Glomerular visceral epithelial cell (primary cell): ENCODE measurements around the gene SEZ6L.

ENCODE experiments used
- DNase-seq: peaks from one replicate; pipeline ENCODE4 v3.0.0-alpha.2; 2016; ENCODE audit errors: extremely low spot score

The SEZ6L gene

DNA sequence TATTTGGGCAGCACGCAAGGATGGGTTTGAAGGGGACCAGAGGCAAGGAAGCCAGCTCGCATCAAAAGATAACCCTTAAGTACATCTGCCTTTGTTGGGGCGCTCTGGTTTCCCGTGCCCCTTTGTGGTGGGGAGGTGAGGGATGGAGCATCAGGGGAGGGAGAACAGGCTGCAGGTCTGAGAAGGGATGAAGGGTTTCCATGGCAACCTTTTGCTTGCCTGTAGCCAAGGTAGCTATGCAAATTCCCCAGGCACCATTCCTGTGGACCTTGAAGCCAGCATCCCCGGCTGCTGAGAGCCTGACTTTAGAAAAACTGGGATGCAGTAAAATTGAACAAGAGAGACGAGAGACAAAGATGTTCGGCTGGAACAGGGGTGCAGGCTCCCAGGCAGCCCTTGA, 75.7 kb downstream of the SEZ6L start:
- no peak for DNase-seq

DNA sequence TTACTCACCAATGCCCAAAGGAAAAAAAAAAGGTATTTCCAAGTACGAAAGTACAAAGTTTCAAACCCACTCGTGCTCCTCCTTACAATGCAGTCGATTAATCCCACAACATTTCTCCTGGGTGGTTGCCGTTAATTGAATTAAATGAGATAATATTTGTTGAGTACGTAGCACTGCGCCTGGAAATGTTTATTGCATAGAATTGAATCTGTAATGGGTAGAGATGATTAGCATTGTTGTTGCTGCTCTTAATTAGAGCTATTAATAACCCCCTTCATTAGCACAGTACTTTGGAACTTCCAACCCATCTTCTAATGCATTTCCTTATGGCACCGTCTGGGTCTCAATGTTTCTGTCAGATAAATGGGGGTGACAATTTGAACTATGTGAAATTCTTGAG, 77.3 kb downstream of the SEZ6L start:
- DNase-seq, result no peak

DNA sequence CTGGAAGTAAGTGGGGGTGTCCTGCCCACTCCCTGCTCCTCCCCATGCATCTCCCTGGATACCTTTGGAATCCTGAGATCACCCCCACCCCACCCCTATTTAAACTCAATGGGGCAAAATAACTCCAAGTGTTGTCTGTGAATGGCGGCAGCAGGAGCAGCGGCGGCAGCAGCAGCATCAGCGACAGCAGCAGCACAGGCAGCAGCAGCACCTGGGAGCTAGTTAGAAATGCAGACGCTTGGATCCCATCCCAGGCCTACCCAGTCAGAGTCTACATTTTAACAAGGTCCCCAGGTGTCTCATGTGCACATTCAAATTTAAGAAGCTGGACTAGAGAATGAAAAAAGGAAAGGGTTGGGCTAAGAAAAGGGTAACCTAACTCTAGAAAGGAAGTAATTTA, 82.6 kb downstream of the SEZ6L start:
- DNase-seq, result no peak

DNA sequence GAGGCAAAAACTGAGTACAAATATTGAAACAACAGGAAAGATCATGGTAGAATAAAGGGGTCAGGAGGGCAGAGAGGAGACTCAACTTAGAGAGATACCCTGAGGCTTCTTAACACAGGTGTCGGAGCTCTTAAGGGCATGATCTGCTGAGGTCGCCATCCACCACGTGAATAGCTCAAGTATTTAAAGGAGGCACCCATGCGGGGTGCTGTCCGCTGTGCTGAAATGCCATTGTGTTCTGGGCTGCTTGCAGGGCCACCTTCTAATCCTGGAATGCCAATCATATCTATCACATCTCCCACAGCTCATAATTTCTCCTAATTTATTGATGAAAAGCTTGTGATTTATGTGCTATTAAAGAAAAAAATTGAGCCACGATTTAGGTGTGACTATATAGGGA, 90.2 kb downstream of the SEZ6L start:
- DNase-seq, result peak; percentile 1

DNA sequence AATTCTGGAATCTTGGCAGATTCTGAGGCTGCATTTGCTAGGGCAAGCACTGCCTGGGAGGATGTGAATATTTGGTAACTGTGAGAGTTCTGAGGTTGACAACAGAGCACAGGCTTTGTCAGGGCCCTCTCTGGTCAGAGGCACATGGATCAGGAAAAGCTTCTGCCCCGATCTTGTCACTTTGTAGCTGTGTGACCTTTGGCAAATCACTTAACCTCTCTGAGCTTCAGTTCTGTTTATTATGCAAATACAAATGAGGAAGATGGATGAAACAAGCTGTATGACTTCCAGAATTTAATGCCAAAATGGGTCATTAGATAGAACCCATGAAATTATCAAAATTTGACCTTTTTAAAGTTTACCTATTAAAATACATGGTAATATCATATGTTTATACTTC, 94.9 kb downstream of the SEZ6L start:
- no peak for DNase-seq

DNA sequence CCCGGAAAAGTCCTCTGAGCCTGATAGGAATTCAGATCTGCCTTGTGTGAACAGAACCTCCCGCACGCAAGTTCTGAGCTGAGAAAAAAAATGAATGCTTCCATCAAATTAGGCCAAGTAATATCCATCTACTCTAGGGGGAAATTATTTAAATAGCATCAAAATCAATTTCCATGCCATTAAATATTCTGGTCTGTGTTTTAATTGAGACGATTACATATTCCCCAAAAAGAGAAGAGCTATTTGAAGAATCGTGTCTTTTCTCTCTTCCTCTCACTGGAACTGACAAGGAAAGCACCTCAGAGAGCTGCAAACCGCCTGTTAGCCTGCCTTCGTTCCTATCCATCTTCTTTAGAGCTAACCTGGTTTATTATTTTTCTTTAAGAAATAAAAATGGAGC, 96.0 kb downstream of the SEZ6L start:
- no peak for DNase-seq

DNA sequence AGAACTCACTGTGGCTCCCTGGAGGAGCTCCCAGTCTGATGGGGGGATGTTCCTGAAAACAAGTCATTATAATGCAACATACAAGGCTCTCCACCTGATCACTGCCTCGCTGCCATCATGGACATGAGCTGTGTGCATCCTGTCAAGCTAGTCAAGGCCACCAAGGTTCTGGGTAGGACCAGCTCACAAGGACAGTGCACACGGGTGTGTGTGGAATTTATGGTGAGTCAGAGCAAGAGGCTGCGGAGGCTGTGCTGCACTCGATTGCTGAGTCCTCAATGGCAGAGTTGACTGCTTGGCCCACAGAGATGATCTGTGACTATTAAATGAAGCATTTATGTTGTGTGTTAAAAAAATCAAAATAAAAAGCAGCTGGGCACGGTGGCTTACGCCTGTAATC, 96.6 kb downstream of the SEZ6L start:
- no peak for DNase-seq

DNA sequence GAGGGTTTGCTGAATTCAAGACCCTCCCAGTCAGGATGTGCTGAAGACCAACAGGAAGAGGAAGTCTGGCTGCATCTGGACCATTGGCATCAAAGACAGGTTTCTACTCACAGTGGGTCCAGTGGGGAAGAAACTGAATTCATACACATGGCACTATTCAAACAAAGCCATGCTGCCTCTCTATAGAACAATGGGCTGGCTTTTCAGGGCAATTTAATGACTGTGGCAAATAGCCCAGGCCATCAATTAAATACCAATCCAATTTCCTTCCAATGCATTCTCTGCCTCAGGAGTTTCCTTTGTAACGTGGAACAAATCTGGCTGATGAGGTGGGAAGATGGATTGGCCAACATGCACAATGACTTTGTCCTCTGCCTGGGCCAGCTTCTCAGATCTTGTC, 98.6 kb downstream of the SEZ6L start:
- no peak for DNase-seq

DNA sequence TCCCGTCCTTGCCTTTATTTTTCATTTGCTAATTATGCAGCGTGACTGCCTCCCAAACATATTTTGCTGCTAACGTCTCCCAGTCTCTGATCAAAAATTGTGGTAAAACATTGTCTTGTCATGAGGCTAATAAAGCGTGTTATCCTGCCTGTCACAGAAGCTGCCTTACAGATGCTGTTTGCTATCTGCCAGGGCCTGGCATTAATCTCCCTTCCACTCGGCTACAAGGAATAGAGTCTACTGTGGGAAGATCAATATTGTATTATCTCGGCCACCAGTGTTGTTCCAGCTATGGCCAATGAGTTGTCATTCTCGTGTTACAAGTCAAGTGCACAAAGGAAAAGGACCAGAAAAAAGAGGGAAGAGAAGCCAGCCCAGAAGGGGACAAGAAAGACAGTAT, 100.3 kb downstream of the SEZ6L start:
- DNase-seq, result no peak

DNA sequence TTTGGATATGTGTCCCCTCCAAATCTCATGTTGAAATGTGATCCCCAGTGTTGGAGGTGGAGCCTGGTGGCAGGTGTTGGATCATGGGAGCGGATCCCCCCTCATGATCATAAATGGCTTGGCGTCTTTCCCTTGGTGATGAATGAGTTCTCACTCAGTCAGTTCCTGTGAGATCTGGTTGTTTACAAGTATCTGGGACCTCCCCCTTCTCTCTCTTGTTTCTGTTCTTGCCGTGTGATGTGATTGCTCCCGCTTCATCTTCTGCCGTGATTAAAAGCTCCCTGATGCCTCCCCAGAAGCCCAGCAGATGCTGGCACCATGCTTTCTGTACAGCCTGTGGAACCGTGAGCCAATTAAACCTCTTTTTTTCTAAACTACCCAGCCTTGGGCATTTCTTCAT, 102.2 kb downstream of the SEZ6L start:
- DNase-seq, result no peak

DNA sequence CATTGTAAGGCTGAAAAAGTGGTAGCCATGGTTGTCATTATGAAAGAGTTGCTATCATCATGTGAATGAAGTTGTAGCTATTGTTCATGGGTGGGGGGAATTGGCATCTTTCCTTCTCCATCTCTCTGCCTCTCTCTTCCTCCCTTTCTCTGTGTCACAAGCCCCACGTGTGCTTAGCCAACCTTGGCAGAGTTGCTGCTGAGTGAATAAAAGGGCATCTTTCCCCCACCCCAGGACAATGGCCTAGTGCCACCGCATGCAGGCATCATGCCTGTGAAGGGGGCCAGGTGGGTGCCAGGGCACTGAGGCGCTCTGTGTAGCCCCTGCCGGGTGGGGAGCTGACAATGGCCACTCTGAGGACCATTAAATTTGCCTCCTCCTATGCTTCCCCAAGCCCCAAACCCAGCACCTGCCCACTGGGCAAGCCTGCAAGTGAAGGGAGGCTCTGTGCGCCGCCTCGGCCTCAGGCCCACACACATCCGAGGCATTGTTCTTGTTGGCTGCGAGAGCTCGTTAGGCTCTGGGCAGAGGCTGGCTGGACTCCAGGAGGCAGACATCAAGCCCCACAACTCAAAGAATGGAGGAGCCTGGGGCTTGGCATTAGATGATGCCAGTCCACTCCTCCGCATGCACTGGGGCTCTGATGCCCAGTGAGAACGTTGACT, 103.9 kb downstream of the SEZ6L start:
- no peak for DNase-seq

DNA sequence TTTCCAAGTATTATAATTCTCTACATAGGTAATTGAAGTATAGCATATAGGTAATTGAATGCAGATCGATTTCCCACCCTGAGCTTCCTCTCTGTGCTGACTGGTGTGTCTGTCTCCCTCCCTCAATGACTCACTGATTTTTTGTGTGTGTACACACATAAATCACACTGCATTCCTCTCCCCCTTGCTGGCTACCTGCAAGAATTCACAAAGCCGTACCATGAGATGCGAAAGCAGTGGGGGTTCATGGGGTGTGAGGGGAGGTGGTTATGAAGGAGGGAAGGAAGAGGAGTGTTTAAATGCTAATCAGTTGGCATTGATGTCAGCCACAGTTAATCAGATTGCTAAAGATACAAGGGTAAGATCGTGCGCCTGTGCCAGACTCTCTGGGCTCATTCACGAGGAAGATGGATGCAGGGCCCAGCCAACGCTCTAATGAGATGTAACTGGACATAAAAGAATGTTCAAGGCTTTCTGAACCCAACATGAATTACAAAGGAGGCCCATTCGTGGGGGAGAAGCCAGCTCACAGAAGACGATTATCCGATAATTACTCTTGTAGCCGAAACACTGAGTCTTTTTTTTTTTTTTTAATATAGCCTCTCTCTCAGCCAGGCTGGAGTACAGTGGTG, 107.4 kb downstream of the SEZ6L start:
- DNase-seq, result no peak

DNA sequence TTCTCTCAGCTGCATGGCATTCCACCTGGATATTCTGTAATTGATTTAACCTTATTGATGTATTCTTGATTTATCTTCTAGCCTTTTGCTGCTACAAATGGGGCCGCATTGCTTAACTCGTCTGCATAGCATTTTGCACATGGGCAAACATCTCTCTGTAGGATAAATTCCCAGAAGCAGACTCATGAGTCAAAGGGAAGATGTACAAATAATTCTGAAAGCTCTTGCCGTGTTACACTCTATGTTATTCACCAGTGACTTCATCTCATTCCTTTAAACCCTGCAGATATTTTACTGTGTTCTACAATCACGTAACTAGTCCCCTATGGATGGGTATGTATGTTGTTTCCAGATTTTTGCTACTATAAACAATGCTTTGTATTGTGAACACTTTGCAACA, 112.7 kb downstream of the SEZ6L start:
- DNase-seq, result no peak

DNA sequence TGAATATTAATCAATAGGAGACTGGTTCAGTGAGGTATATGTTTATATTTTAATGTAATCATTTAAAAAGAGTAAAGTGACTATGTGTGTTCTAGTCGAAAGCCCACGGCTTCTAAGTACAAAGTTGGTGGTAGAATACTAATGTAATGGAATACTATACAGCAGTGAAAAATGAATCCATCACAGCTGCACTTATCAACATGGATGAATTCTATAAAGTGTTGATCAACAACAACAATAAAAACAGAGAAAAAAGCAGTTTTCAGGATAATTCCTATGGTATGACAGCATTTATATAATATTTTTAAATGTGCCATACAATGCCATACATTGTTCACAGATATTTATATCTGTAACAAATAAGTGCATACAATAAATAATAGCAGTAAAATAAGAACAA, 114.1 kb downstream of the SEZ6L start:
- DNase-seq, result no peak

DNA sequence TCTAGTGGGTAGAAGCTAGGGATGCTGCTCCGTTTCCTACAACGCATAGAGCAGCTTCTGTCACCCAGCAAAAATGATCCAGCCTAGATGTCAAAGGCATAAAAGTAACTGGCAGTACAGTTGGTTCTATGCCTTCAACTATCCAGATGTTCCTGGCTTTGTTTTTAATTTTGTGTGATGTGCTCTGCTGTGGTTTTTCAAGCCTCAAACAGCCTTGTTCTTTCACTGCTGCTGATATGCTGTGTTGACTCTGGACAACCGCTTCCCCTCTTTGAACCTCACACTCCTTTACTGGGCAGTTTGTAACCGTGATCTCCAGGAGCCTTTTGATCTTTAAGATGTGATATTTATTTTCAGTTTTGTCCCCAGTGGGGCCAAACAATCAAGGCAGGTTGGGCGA, 116.4 kb downstream of the SEZ6L start:
- DNase-seq, result no peak

DNA sequence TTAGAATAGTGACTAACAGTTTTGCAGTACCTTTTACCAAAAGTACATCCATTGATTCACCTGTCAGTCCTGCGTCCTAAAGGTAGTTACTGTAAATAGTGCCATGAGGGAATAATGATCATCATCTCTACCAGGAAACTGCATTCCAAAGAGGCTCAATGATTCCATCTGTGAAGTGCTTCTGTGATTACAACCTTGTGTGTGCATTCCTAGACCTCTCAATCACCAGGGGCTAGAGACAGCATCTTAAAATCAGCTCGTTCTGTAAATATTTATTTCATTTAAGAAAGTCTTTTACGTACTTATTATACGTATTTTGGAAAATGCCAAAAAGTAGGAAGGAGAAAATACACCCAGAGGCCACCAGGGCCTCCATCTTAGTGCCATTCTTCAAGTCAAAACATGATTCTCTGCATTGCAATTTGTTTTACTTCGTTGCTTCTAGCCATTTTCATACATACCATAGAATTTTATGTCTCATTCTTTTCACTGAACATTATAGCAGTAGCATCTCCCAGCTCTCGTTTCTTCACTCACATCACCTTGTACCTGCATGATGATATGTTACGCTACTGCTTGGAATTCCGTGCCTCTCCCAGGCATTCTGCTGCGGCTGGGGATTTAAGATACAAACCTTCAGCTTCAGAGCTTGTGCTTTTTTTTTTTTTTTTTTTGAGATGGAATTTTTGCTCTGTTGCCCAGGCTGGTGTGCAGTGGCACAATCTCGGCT, 117.0 kb downstream of the SEZ6L start:
- DNase-seq, result no peak

DNA sequence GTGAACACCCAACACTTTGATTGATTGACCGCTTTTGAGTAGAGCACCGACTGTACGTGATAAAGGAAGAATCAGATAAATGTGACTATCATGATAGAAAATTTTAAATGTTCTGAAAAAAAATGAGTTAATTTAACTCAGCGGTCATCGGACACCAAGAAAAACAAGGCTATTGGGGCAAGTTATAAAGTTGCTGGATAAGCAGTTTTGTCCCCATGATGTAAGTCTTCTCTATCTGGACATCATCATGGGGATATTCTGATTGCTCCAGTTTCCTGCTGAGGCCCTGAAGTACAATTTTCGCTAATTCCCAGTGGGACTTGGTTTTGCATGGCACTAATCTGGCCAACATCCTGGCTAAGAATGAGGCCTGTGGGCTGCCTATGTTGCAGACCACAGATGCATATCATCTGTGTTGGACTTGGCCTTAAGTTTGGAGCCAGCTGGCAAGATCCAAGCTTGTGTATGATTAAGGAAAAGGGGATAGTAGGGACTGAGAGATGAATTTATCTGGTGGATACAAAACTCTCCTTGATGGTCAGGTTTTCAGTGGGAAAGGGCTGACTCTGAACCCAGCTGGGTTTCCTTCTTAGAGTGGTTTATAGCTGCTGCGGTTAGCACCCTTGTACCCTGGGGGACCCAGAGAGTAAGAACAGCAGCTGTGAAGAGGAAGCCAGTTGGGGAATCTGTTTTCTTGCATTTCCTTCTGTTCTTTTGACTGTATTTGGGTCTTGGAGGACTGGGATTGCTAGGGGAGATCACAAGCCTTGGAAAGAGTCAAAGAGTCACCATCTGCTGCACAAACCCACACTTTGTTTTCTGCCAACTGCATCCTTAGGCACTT, 118.3 kb downstream of the SEZ6L start:
- no peak for DNase-seq

DNA sequence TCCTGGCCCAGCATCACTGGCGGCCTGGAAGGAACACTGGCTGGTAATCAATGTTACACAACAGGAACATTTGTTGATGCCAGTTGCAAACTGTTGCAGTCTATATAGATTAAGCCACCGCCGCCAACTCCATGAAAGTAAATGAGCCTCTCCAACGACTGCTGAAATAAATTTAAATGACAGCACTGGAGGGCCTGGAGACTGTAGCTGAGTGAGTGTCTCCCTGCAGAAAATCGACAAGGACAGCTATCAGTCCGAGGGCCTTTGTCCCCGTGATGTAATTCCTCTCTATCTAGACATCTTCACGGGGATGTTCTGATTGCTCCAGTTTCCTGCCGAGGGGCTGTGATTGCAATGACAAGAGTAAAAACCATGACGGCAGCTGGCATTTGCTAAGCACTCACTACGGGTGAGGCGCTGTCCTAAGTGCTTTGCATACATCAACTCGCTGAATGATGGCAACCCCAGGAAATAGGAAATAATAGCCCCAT, 120.4 kb downstream of the SEZ6L start:
- no peak for DNase-seq

DNA sequence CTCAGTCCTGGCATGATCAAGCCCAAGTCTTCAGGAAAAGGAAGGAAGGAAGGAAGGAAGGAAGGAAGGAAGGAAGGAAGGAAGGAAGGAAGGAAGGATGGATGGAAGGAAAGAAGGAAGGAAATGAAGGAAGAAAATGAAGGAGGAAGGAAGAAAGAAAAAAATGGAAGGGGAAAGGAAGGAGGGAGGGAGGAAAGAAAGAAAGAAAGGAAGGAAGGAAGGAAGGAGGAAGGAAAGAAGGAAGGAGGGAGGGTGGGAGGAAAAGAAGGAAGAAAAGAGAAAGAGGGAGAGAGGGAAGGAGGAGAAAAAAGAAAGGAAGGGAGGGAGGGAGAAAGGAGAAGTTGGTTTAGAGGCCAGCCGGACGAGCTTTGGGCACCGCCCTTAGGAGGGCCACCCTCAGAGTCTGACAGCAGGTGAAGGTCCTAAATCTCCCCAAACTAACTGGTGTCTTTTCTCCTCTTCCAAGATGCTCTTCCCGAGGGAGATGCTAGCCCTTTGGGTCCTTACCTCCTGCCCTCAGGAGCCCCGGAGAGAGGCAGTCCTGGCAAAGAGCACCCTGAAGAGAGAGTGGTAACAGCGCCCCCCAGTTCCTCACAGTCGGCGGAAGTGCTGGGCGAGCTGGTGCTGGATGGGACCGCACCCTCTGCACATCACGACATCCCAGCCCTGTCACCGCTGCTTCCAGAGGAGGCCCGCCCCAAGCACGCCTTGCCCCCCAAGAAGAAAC, 122.8 kb downstream of the SEZ6L start:
- DNase-seq, result no peak

DNA sequence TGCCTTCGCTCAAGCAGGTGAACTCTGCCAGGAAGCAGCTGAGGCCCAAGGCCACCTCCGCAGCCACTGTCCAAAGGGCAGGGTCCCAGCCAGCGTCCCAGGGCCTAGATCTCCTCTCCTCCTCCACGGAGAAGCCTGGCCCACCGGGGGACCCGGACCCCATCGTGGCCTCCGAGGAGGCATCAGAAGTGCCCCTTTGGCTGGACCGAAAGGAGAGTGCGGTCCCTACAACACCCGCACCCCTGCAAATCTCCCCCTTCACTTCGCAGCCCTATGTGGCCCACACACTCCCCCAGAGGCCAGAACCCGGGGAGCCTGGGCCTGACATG, 123.4 kb downstream of the SEZ6L start:
- DNase-seq, result no peak

DNA sequence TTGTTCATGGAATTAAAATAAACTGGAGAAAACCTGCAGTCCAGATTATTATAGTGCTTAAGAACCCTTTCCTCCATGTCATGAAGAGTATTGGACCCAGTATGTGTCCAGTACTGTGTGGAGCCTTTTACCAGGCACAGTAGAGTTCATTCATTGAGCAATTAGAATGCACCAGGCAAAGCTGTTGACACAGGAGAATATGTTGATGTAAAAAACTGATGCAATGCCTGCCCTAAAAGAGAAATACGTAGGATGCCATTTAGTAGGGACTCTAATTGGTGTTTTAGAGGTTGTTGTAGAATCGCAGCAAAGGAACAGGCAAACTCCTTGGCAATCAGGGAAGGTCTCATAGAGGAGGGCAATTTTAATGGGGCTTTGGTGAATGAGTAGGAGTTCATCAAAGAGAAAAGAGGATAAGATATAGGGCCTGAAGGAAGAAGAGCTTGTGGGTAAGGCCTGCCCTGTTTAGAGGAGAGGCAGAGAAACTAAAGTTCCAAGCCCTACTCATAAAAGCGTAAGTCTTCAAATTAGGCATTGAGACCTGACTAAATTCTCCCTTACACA, 126.4 kb downstream of the SEZ6L start:
- no peak for DNase-seq
